Measurements from ENCODE around the gene WNK2. TPM values are rescaled to one million over a fixed set of nuclear protein-coding genes. Genes with fewer than 3 reads are reported as not detected.

WNK2 gene
- polyA plus RNA-seq, 4 donors, result 14.6 to 34.7 (median 27.1) TPM

GRCh38 chr9:93183131-93183662 is 742 bp upstream of the WNK2 start:
- no peak for DNase-seq (ENCODE audit: low read depth in 4 of 4, low spot score in 2 of 4)

GRCh38 chr9:93184432-93185265 is 710 bp downstream of the WNK2 start:
- DNase-seq (ENCODE audit: low read depth in 4 of 4, low spot score in 2 of 4), result no peak

DNA sequence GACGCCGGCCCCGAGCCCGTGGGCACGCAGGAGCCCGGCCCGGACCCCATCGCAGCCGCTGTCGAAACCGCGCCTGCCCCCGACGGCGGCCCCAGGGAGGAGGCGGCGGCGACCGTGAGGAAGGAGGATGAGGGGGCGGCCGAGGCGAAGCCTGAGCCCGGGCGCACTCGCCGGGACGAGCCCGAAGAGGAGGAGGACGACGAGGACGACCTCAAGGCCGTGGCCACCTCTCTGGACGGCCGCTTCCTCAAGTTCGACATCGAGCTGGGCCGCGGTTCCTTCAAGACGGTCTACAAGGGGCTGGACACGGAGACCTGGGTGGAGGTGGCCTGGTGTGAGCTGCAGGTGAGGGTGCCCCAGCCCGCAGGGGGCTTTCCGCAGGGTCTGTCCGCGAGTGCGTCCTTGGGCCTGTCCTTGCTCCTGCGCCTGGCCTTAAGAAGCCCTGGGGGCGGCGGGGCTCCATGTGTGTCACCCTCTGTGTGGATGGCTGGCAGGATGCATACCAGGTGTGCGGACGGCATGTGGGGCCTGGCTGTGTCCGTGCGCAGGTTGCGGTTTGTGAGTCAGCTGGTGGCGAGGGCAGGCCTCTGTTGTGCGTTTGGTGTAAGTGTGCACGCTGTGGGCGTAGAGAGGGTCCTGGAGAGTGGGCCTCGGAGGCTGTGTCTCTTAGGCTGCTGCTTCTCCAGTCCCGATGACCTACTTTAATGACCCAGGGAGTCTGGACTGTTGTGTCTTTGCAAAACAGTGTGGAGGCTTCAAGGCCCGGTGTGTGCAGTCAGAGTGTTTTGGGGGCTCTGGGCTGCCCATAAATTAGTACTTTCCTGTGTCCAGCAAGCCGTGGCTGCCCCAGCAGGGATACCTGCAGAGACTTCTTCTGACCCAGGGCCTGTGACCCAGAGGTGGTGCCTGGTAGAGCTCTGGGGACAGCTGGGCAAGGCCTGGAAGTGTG is 1.6 kb downstream of the WNK2 start:
- no peak for DNase-seq (ENCODE audit: low read depth in 4 of 4, low spot score in 2 of 4)

DNA sequence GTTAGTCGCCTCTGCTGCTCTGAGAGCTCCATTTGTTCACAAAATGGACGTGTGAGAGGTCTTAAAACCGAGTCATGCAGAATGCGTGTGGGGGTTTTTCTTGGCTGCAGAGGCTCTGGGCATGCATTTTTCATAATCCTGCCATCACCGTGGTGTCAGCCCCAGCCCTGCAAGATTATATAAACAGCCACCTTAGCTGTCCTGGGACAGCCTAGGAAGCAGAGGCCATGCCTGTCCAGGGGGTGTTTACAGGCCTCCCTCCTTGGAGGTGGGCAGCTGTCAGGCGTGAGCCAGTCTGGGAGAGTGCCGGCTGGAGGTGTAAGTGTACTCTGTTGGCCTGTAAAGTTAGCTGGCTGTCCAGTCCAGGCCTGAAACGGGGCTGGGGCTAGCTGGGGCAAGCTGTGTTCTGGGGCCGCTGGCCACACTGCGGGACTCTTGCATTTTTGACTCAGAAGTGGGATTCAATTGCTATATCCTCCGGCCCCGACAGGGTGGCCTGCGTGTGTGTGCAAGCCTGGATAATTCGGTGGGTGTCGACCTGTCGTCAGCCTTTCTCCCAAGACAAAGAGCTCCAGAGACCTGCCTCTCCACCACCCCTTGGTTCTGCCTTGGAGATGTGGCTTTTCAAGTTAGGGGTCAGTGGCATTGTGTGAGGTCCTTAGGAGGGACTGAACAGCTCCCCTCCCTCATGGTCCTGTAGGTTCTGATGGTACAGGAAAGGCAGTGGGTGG is 2.4 kb downstream of the WNK2 start:
- no peak for DNase-seq (ENCODE audit: low read depth in 4 of 4, low spot score in 2 of 4)

DNA sequence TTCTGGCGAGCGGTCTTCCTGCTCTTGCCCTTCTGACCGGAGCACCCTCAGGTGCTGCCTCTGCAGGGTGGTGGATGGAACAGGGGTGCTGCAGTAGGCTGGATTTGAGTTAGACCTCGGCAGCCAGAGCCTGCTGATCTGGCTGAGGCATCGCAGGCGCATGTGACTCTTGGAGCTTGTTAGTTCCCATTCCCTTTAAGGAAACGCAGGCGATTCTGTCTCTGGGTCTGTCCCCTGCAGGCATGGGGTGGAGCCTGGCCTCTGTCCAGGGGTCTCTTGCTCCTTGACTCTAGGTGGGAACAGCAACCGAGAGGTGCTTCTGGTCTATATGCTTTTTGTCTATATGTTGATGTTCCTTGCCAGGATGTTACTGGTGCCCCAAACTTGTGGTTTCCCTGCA is 3.1 kb downstream of the WNK2 start:
- DNase-seq (ENCODE audit: low read depth in 4 of 4, low spot score in 2 of 4), result no peak

GRCh38 chr9:93187574-93187973 is 3.6 kb downstream of the WNK2 start:
- no peak for DNase-seq (ENCODE audit: low read depth in 4 of 4, low spot score in 2 of 4)

DNA sequence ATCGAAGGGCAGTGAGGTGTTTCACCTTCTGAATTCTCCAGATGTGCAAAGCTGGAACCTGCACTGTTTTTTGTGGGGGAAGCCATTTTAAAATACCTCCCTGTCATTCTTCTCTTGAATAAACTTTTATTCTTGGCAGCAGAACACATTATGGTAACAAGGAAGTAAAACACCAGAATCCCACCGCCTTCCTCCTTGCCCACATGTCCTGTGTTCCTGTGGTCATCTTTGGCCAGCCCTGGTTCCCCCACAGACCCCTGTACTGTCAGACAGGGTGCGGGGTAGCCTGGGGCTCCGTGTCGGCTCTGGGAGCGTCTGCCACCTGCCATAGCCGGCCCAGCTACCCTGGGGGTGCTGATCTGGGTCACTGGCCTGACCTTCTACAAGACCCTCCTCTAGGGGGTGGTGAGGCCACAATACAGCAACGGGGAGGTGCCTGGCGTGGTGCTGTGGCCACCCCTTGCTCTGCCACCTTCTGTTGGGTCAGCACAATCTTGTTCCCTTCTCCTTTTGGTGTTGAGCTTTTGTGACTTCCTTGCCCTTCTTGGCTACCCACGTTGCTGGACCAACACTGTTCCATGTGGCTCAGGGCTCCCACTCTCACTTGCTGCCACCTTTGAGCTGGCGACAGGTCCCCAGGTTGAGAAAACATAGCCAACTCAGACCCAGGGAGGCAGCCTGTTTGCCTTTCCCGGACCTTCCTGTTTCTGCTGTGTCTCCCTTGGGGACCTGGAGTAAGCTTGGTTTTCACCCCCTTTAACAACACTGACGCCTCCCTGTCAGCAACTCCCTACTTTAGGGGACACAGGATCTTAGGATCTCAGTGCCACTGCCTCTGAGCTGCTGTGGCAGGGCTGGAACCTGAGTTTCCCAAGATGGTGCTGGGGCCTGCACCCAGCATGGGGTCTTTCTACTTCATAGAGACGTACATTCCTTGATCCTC is 4.8 kb downstream of the WNK2 start:
- no peak for DNase-seq (ENCODE audit: low read depth in 4 of 4, low spot score in 2 of 4)

DNA sequence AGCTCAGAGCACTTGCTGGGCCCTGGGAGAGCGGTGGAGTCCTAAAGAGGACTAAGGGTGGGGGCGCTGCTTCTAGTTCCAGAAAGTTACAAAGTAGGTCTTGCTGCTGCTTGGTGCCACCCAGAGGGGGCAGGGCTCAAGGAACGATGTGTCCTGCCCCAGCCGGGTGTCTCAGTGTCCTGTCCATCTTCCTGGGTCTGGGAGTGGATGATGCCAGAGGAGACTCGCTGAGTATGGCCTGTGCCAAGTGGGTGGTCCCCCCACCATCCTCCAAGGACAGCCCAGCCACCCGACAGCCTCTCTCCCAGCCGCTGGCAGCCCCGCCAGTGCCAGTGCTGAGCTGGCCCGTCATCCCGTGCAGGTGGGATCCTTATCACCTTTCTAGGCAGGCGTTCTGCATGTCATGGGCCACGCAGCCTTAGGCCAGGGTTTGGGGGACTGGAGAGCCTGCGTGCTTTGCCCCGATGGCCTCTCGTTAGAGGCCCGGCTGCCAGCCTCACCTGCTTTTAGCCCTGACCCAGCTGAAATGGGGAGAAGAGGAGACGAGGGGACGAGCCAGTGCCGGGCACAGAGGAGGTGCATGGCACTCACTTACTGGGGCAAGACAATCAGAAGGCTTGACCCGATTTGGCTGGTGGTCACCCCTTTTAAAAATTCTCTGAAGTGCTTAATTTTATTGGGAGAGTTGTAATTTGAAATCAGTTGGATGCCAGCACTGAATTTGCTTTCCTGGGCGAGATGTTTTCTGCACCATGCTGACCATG is 5.6 kb downstream of the WNK2 start:
- DNase-seq (ENCODE audit: low read depth in 4 of 4, low spot score in 2 of 4), result no peak

DNA sequence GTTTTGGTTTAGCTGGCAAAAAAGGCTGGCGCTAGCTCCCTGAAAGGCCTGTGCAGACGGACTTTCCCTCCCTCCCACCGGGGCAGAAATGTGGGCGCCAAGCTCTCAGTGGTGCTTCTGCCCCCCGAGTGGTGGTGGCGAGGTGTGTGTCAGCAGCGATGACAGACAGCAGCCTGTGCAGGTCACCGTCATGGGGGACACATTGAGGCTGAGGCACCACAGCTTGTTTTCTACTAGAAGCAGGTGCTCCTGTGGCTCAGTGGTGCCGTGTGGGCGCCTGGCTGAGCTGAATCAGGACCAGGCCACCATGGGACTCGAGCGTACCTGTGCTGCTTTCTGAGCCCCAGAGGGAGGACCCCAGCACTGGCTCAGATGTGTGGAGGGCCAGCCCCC is 6.2 kb downstream of the WNK2 start:
- no peak for DNase-seq (ENCODE audit: low read depth in 4 of 4, low spot score in 2 of 4)

GRCh38 chr9:93190656-93191353 is 6.9 kb downstream of the WNK2 start:
- DNase-seq (ENCODE audit: low read depth in 4 of 4, low spot score in 2 of 4), result no peak

- no peak for DNase-seq (ENCODE audit: low read depth in 4 of 4, low spot score in 2 of 4)
Observed at GRCh38 chr9:93191354-93191660, 7.4 kb downstream of the WNK2 start.

DNA sequence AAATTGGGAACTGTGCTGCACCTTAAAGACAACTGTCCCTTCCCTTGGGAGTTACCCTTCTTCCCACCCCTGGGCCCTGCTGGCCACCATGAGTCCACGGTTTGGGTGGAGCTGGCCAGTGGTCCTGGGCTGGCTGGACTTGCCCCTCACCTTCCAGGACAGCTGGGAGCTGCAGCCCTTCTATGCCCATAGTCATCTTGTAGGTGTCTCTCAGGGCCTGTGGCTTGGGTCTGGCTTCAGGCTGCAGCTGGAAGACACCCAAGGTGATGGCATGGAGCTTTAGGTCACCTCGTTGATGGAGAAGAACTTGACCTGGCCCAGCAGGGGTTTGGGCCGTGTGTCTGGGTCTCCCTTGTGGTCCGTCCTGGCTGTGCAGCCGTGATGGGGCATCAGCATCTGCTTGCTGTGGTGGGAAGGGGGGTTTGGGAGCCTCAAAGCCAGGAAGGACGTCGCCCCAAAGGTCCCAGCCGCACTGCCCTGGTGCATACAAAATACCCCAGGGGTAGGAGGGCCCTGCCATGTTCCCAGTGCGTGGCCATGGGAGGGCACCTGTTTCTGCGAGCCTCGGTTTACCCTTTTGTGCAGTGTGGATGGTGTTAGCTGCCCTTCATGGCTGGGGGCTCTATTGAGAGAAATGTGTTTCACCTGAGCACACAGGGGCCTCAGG is 8.9 kb downstream of the WNK2 start:
- DNase-seq (ENCODE audit: low read depth in 4 of 4, low spot score in 2 of 4), result no peak

GRCh38 chr9:93193388-93194220 is 9.7 kb downstream of the WNK2 start:
- no peak for DNase-seq (ENCODE audit: low read depth in 4 of 4, low spot score in 2 of 4)

DNA sequence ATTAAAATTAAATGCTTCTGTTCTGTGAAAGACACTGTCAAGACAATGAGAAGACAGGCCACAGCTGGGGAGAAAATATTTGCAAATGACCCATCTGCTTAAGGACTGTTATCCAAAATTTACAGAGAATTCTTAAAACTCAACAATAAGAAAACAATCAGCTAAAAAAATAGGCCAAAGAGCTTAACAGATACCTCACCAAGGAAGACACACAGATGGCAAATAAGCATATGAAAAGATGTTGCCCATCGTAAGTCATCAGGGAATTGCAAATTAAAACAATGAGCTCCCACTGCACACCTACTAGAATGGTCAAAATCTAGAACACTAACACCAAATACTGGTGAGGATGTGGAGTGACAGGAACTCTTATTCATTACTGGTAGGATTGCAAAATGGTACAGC is 10.3 kb downstream of the WNK2 start:
- no peak for DNase-seq (ENCODE audit: low read depth in 4 of 4, low spot score in 2 of 4)

- no peak for DNase-seq (ENCODE audit: low read depth in 4 of 4, low spot score in 2 of 4)
Observed at GRCh38 chr9:93194641-93195040, 10.7 kb downstream of the WNK2 start.

DNA sequence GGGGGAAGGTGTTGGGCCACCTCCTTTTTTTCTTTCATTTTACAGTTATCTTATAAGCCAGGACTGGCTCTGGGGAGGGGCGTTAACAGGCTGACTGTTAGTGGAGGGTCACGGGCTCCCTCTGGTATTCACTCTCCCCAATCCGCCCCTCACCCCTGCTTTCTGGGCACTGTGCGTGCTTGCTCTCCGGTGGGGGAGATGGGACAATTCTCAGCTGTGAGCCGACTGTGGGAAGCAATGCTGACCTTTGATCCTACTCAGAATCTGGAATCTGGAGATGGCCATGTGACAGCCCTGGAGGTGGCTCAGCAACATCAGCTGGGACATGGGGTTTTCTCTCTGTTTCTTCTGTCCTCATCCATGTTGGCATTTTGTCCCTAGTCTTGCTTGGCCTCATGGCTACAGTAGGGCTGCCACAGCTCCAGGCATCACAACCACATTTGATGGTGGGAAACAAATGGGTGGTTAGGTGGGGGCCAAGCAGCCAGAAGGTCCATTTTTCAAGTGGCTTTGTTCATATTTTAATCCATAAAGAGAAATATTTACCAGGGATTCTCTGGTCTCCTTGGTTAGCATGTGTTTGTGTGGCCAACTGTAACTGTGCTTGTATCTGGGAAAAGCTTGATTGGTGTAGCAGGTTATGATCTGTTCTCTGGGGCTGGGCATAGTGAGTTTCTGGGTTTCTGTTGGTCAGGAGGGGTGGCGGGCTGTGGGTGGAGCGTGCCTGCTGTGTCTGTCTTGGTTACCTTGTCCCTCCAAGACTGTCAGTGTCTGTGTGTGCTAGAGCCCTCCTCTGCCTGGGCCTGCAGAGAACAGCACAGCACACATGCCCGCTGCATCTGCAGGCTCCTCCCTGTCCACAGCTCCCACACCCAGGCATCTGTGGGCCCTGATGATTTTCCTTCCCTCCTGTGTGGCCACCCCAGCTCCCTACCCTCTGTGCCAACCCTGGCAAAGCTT is 12.4 kb downstream of the WNK2 start:
- DNase-seq (ENCODE audit: low read depth in 4 of 4, low spot score in 2 of 4), result no peak
